HG03045 (cell line): ENCODE data around the gene IGF1.
"Not testable (repeated sequence)": the region's sequence is repeated elsewhere in the genome, so short reads cannot be mapped to it uniquely, and the experiment has no call there.

ENCODE experiments used
- ATAC-seq: cut with Tn5 transposase; IDR thresholded peaks from one replicate; pipeline ENCODE4 v1.9.1; 2021; ENCODE audit warnings: mild to moderate bottlenecking, moderate library complexity; ENCODE audit not compliant: unreplicated experiment

Gene IGF1

DNA sequence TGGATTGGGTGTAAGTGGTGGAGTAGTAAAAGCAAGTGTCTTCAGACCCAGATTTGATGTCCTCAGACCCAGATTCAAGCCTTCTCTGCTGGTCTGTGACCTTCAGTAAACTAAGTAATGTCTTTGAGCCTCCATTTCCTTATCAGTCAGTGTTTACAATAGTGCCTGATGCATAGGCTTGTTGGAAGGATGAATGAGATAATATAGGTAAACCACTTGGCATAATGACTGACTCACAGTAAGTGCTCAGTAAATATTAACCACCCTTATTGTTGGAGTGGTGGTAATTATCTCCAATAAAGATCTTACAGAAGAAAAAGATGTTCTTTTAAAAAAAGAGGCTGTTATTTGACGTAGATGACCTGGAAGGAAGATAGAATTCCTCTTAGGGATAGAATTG lies 86.2 kb downstream of the IGF1 start:
- ATAC-seq, result no peak

GRCh38 chr12:102390068-102390467 lies 90.3 kb downstream of the IGF1 start:
- ATAC-seq, result no peak

GRCh38 chr12:102388469-102388868 lies 91.9 kb downstream of the IGF1 start:
- ATAC-seq, result no peak

DNA sequence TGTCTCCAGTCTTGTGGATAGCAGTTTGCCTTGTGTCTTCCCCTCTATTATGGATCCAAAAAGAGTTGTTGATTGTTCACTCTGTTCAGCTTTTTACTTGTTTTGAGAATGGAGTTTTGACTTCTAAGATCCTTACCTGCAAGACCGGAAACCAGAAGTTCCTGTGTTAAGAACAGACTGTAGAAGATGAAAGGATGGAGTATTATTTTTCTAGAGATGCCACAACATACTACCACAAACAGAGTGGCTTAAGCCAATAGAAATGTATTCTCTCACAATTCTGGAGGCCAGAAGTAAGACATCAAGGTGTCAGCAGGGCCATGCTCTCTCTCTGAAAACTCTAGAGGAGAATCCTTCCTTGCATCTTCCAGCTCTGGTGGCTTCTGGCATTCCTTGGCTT lies 95.0 kb downstream of the IGF1 start:
- no peak for ATAC-seq

DNA sequence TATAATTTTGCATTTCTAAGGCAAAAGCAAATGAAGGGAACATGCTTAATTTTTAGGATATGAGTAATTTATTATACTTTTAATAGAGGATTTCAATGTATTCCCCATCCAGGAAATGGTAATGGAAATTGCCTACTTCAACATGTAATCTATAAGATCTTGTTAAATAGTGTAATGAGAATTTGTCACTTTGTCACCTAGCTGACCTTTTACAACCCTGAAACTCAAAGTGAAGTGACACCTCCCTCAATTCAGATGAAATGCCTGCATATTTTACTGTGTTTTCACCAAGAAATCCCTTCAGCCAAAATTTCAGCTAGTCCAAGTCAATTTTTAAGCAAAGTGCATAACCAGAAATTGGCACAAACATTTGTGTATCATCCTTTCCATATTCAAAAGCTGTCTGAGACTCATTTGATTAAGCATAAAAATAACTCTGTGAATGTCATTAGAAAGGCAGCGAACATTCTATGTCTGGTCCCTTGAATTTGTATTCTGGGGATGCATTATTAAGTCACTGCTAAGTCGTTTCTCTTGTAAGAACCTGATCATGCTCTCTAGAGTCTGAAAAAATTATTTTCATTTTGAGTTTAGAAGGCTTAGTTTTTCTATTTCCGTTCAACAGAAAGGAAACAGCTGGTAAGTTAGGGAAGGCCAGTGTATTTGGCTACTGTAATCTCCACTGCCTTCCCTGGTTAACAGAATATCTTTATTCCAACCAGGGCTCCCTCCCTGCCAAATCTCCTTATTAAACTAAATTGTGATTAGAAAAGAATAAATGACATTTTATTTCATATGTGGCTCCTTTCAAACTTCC lies 100.8 kb downstream of the IGF1 start:
- ATAC-seq, result no peak

DNA sequence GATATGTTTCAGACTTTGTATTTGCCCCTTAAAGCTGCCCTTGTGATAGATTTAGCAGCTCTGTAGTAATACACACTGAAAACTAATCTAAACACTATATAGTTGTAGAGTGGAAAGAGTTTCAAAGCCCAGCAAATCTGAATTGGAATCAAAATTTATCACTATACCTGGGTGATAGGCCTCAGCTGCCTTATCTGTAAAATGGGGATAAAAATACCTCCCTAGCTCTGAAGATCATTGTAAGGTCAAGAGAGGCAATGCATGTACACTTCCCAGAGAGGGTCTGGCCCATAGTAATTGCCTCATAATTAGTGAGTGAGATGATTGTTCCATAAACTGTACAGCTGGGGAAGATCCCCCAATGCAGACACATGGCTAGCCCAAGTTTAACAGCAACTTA lies 103.6 kb downstream of the IGF1 start:
- no peak for ATAC-seq

GRCh38 chr12:102376181-102376747 lies 104.1 kb downstream of the IGF1 start:
- no peak for ATAC-seq

DNA sequence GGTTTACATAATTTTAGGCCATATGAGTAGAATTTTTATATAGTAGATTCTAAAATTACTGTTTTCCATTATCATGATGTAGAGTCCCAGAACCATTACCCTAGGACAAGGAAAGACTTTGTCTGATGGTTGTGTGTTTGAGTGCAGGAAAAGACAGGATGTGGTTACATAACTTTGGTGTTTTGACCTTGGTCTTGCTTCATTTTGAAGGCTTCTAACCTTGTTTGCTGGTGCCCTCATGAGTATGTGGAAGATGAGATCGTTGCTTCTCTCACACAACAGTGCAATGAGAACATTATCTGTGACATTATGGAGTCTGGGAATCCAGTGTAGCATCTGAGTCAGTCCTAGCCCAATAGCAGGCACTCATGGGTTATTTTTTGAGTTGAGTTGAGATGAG lies 106.2 kb downstream of the IGF1 start:
- no peak for ATAC-seq

- ATAC-seq, result no peak
Measured at GRCh38 chr12:102372087-102372486, 108.3 kb downstream of the IGF1 start.

- no peak for ATAC-seq
Measured at GRCh38 chr12:102371165-102371564, 109.2 kb downstream of the IGF1 start.

- ATAC-seq, result no peak
Measured at GRCh38 chr12:102369876-102370275, 110.5 kb downstream of the IGF1 start.

GRCh38 chr12:102365365-102365764 lies 115.0 kb downstream of the IGF1 start:
- no peak for ATAC-seq

DNA sequence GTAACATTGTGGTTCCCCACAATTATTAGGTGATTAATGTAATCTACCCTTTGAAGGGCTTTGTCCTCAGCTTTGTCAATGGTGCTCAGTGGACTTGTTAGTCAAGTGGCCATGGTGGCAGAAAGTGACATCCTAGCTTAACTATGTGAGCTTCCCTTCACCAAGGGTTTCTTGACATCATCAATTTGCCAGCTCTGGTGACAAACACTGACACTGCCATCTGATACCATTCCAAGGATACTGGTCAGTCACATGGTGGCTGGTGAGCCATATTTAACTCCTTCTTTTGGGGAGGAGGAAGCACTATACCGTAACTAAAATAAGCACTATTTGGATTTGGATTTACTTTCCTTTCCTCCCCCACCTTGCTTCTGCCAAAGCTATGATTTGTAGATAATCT lies 115.7 kb downstream of the IGF1 start:
- ATAC-seq, result no peak

DNA sequence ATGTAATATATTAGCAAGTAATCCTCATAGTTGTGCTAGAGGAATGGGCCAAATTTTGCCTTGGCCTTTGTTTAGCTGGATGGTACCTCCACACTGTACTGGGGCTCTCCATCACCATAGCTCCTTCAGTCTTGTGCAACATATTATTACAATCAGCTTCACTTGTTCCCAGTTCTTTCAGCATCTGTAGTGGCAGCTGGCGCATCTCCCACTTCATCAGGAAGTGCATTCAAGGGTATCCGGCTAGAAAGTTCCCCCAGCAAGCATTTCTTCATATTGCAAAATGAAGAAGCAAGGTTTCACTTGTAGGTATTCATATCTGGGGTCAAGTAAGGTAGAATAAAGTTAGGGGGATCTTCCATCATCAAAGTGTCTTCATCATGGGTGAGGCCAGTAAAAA lies 123.7 kb downstream of the IGF1 start:
- ATAC-seq, result no peak

- not testable (repeated sequence) for ATAC-seq
Measured at GRCh38 chr12:102354281-102354680, 126.1 kb downstream of the IGF1 start.

- ATAC-seq, result no peak
Measured at GRCh38 chr12:102351322-102351721, 129.0 kb downstream of the IGF1 start.

DNA sequence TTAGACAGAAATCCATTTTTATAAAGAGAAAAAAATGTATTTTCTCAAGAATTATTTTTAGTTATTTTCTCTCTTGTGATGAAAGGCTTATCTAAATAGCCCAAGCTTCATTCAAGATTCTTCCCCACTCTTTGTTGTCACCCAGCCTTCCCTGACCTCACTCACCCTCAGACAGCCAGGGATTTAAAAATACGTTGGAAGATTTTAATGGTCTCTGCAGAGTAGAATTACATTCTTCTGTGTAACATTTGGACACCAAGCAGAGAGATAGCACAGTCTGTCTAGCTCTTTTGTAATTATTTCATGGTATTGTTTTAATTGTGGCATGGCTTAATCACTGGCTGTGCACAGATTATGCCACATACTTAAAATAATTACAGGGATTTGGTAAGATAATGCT lies 130.3 kb downstream of the IGF1 start:
- no peak for ATAC-seq

DNA sequence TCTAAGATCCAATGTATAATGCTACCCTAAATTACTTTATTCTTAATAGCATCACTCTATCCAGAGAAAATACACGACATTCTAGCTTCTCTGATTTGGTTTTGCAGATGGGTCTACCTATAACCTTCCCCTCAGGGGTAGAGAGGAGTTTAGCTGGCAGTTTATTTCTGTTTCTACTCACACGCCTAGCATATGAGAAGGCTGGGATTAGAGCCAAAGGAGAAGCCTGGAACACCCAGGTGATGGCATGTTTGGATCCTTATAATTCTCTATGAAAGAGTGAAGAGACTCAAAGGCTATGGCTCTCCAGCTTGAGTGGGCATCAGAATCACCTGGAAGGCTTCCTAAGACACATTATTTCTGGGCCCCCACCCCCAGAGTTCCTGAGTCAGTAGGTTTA lies 131.3 kb downstream of the IGF1 start:
- ATAC-seq, result no peak

- ATAC-seq, result no peak
Measured at GRCh38 chr12:102347811-102348210, 132.6 kb downstream of the IGF1 start.
